Kasumi-1 (cell line): ENCODE measurements around the gene TRAK1.

ENCODE experiments used
- DNase-seq, 2 experiments: peaks; one replicate each; lab custom pipeline; 2025; lab: John Stamatoyannopoulos, UW

Gene TRAK1

GRCh38 chr3:42209917-42210316, 118.8 kb downstream of the TRAK1 start:
- DNase-seq, result no peak

- DNase-seq, result no peak
Observed at GRCh38 chr3:42210726-42211125, 119.6 kb downstream of the TRAK1 start.

GRCh38 chr3:42213417-42213816, 122.3 kb downstream of the TRAK1 start:
- DNase-seq, result no peak

GRCh38 chr3:42214064-42214463, 122.9 kb downstream of the TRAK1 start:
- DNase-seq, result no peak

- DNase-seq, result no peak
Observed at GRCh38 chr3:42214565-42215283, 123.6 kb downstream of the TRAK1 start.

- no peak for DNase-seq
Observed at GRCh38 chr3:42216302-42216701, 125.1 kb downstream of the TRAK1 start.

- no peak for DNase-seq
Observed at GRCh38 chr3:42216931-42217333, 125.8 kb downstream of the TRAK1 start.

GRCh38 chr3:42220436-42221121, 129.4 kb downstream of the TRAK1 start:
- no peak for DNase-seq

GRCh38 chr3:42222942-42223693, 132.0 kb downstream of the TRAK1 start:
- no peak for DNase-seq

GRCh38 chr3:42224178-42224577, 133.0 kb downstream of the TRAK1 start:
- no peak for DNase-seq

- no peak for DNase-seq
Observed at GRCh38 chr3:42224658-42225421, 133.7 kb downstream of the TRAK1 start.

GRCh38 chr3:42225486-42226363, 134.6 kb downstream of the TRAK1 start:
- DNase-seq, result no peak

- no peak for DNase-seq
Observed at GRCh38 chr3:42226470-42227425, 135.6 kb downstream of the TRAK1 start.

GRCh38 chr3:42228796-42229195, 137.6 kb downstream of the TRAK1 start:
- DNase-seq, result peak; percentile 35 to 73

GRCh38 chr3:42229266-42229941, 138.2 kb downstream of the TRAK1 start:
- no peak for DNase-seq

- peak; percentile 69 to 77 for DNase-seq
Observed at GRCh38 chr3:42229942-42230688, 139.0 kb downstream of the TRAK1 start.

GRCh38 chr3:42230860-42231259, 139.7 kb downstream of the TRAK1 start:
- no peak for DNase-seq

GRCh38 chr3:42235532-42235931, 144.4 kb downstream of the TRAK1 start:
- DNase-seq, result no peak

GRCh38 chr3:42236611-42237010, 145.5 kb downstream of the TRAK1 start:
- no peak for DNase-seq
